OCI-LY3 (cell line): ENCODE results near the gene PPP1R1C.

ENCODE experiments used
- H2AFZ ChIP-seq: fragments of 200-600, 300-600 bp; shearing (Covaris generic); 2 replicates; pipeline ENCODE4 v1.6.0; 2014; ENCODE audit warnings: antibody characterized with exemption, low read depth, low read length
- H3K27ac ChIP-seq: fragments of 200-600, 300-600 bp; sonication (generic); 2 replicates; pipeline ENCODE4 v1.5.1; 2014; ENCODE audit warnings: mild to moderate bottlenecking, low read length, moderate library complexity, mixed read lengths
- H3K27me3 ChIP-seq: fragments of 200-600, 300-600 bp; sonication (generic); 2 replicates; pipeline ENCODE4 v1.6.1; 2014; ENCODE audit warnings: low read depth, low read length, mixed read lengths
- H3K36me3 ChIP-seq: fragments of 200-600, 300-600 bp; sonication (generic); replicated peaks from 2 replicates; pipeline ENCODE3; 2014; ENCODE audit warnings: low read depth, low read length, mixed read lengths
- H3K4me1 ChIP-seq: fragments of 300-600, 200-600 bp; sonication (generic); 2 replicates; pipeline ENCODE4 v1.6.1; 2014; ENCODE audit warnings: low read length, mixed read lengths
- H3K4me2 ChIP-seq: fragments of 200-600, 300-600 bp; sonication (generic); 2 replicates; pipeline ENCODE4 v1.6.1; 2014; ENCODE audit warnings: low read length, mixed read lengths
- H3K4me3 ChIP-seq: fragments of 300-600, 200-600 bp; sonication (generic); 2 replicates; pipeline ENCODE4 v1.5.1; 2014; ENCODE audit warnings: antibody characterized with exemption, mild to moderate bottlenecking, low read length, moderate library complexity
- H3K79me2 ChIP-seq: fragments of 300-600, 200-600 bp; shearing (Covaris generic); 2 replicates; pipeline ENCODE4 v1.6.1; 2014; ENCODE audit warnings: mild to moderate bottlenecking, low read length, mixed read lengths
- H3K9ac ChIP-seq: fragments of 300-600, 200-600 bp; shearing (Covaris generic); 2 replicates; pipeline ENCODE4 v1.6.0; 2014; ENCODE audit warnings: mild to moderate bottlenecking, low read length, moderate library complexity
- H3K9me3 ChIP-seq: fragments of 200-600, 300-600 bp; shearing (Covaris generic); 2 replicates; pipeline ENCODE4 v1.6.1; 2014; ENCODE audit warnings: low read length, mixed read lengths; ENCODE audit not compliant: insufficient read depth
- H4K20me1 ChIP-seq: fragments of 200-600, 300-600 bp; sonication (generic); 2 replicates; pipeline ENCODE4 v1.6.1; 2016; ENCODE audit warnings: low read length, mixed read lengths; ENCODE audit not compliant: insufficient read depth
- CTCF ChIP-seq: fragments of 200-600, 300-600 bp; sonication (generic); IDR thresholded peaks from 2 replicates; pipeline ENCODE4 v1.5.1; 2014; ENCODE audit warnings: antibody characterized with exemption, low read length, low read depth
- EZH2phosphoT487 ChIP-seq: fragments of 200-600 bp; shearing (Covaris generic); IDR thresholded peaks from 2 replicates; pipeline ENCODE4 v1.6.1; 2018; ENCODE audit warnings: antibody characterized with exemption, mixed run types, low read depth

Gene PPP1R1C

GRCh38 chr2:182031956-182032355 lies 46.3 kb downstream of the PPP1R1C start:
- H3K9me3 ChIP-seq, result no peaks in the 10 kb centered on the region

GRCh38 chr2:182033449-182033848 lies 47.8 kb downstream of the PPP1R1C start:
- no peaks in the 10 kb centered on the region for H3K9me3 ChIP-seq
- TF ChIP-seq CTCF (no peak), EZH2phosphoT487 (no peak)
- H3K4me3 ChIP-seq, result no peak overlapping the region
- no peaks in the 10 kb centered on the region for H3K36me3 ChIP-seq
- no peaks in the 10 kb centered on the region for H4K20me1 ChIP-seq
- H3K27ac ChIP-seq, result no peak overlapping the region
- H3K9ac ChIP-seq, result no peak overlapping the region
- H3K4me1 ChIP-seq, result no peaks in the 10 kb centered on the region
- H3K4me2 ChIP-seq, result no peak overlapping the region
- no peaks in the 10 kb centered on the region for H3K79me2 ChIP-seq
- no peaks in the 10 kb centered on the region for H3K27me3 ChIP-seq
- no peak overlapping the region for H2AFZ ChIP-seq

More at GRCh38 chr2:182031956-182032355, 46.3 kb downstream of the PPP1R1C start:
- H3K27me3 ChIP-seq, result no peaks in the 10 kb centered on the region
- no peak for TF ChIP-seq EZH2phosphoT487
- no peaks in the 10 kb centered on the region for H3K36me3 ChIP-seq
- H4K20me1 ChIP-seq, result no peaks in the 10 kb centered on the region
- H3K4me1 ChIP-seq, result no peaks in the 10 kb centered on the region
- H2AFZ ChIP-seq, result no peak overlapping the region
- no peak overlapping the region for H3K4me2 ChIP-seq
- no peaks in the 10 kb centered on the region for H3K79me2 ChIP-seq
- H3K4me3 ChIP-seq, result no peak overlapping the region
- no peak overlapping the region for H3K27ac ChIP-seq
- H3K9ac ChIP-seq, result no peak overlapping the region

DNA sequence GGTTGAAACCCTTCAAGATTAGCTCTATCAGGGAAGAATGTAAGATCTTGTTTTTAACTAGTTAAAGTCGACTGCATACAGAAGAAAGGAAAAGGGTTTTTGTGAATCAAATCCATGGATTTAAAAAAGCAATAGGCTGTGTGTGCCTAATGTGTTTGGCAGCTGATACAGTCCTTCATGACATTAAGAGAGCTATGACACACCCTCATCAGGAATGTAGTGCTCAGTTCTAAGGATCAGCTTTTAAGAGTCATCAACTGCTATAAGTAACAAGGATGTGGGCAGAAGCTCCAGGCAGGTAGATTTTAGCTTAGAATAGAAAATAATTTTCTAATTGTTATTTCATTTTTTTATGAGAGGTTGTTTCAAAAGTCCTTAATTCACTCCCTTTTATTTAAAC lies 52.9 kb downstream of the PPP1R1C start:
- Histone ChIP-seq H3K27me3 (no peaks in the 10 kb centered on the region), H3K4me2 (no peak overlapping the region), H3K9me3 (no peaks in the 10 kb centered on the region), H3K4me3 (no peak overlapping the region), H3K4me1 (no peaks in the 10 kb centered on the region), H3K79me2 (no peaks in the 10 kb centered on the region), H3K27ac (no peak overlapping the region), H3K9ac (no peak overlapping the region), H4K20me1 (no peaks in the 10 kb centered on the region), H3K36me3 (no peaks in the 10 kb centered on the region), H2AFZ (no peak overlapping the region)
- no peak for TF ChIP-seq CTCF
- no peak for TF ChIP-seq EZH2phosphoT487

- no peaks in the 10 kb centered on the region for H3K9me3 ChIP-seq
- peaks cover 5% of the 10 kb centered on the region for H3K4me1 ChIP-seq
- no peak overlapping the region for H3K4me3 ChIP-seq
- no peaks in the 10 kb centered on the region for H3K79me2 ChIP-seq
- TF ChIP-seq CTCF (no peak), EZH2phosphoT487 (no peak)
- H3K9ac ChIP-seq, result no peak overlapping the region
- no peak overlapping the region for H3K27ac ChIP-seq
- no peak overlapping the region for H2AFZ ChIP-seq
- no peak overlapping the region for H3K4me2 ChIP-seq
- no peaks in the 10 kb centered on the region for H3K27me3 ChIP-seq
- H3K36me3 ChIP-seq, result no peaks in the 10 kb centered on the region
- no peaks in the 10 kb centered on the region for H4K20me1 ChIP-seq
Measured at GRCh38 chr2:182043021-182043420, 57.4 kb downstream of the PPP1R1C start.

DNA sequence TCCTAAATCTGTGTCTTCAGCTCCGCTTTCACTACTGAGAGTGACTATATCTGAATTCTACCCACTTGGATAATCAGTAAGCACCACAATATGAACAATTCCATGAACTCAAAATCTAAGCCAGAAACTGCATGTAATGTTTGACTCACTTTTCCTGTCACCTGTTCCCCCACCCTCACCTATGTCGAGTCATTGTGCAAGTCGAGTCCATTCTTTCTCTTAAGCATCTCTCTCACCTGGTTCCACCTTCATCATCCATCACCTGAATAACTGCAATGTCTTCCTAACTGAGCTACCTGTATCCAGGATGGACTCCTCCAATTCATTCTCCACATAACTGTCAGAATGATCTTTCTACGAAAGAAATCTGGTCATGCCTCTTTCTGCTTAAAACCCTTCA lies 58.2 kb downstream of the PPP1R1C start:
- no peak overlapping the region for H3K4me3 ChIP-seq
- no peak overlapping the region for H3K27ac ChIP-seq
- no peaks in the 10 kb centered on the region for H3K9me3 ChIP-seq
- no peaks in the 10 kb centered on the region for H4K20me1 ChIP-seq
- no peak overlapping the region for H2AFZ ChIP-seq
- H3K4me2 ChIP-seq, result no peak overlapping the region
- no peak overlapping the region for H3K9ac ChIP-seq
- peaks cover 9% of the 10 kb centered on the region for H3K4me1 ChIP-seq
- TF ChIP-seq EZH2phosphoT487, result no peak
- no peak for TF ChIP-seq CTCF
- H3K36me3 ChIP-seq, result no peaks in the 10 kb centered on the region
- no peaks in the 10 kb centered on the region for H3K79me2 ChIP-seq
- H3K27me3 ChIP-seq, result no peaks in the 10 kb centered on the region
